Ishikawa (cell line): ENCODE results near the gene CACNA1C.

Source experiments
- EGR1 ChIP-seq: IDR thresholded peaks from 2 replicates; pipeline ENCODE4 v1.6.1; 2012
- EP300 ChIP-seq: IDR thresholded peaks from 2 replicates; pipeline ENCODE4 v1.6.1; 2012; ENCODE audit warnings: borderline replicate concordance
- FOXM1 ChIP-seq: IDR thresholded peaks from 2 replicates; pipeline ENCODE4 v1.6.1; 2012; ENCODE audit warnings: low read depth, borderline replicate concordance
- TEAD4 ChIP-seq: IDR thresholded peaks from 2 replicates; pipeline ENCODE4 v1.6.1; 2012
- YY1 ChIP-seq: IDR thresholded peaks from 2 replicates; pipeline ENCODE4 v1.6.1; 2012; ENCODE audit warnings: low read depth
- ZBTB7A ChIP-seq: IDR thresholded peaks from 2 replicates; pipeline ENCODE4 v1.6.1; 2012; ENCODE audit warnings: low read depth
- TF ChIP-seq, protein P1 (sequence below): IDR thresholded peaks from 2 replicates; pipeline ENCODE4 v1.6.1; 2012
- TF ChIP-seq, protein P2 (sequence below): IDR thresholded peaks from 2 replicates; pipeline ENCODE4 v1.6.1; 2012; ENCODE audit warnings: low read depth, mild to moderate bottlenecking
- TF ChIP-seq, protein P3 (sequence below): IDR thresholded peaks from 2 replicates; pipeline ENCODE4 v1.6.1; 2012

DNA sequence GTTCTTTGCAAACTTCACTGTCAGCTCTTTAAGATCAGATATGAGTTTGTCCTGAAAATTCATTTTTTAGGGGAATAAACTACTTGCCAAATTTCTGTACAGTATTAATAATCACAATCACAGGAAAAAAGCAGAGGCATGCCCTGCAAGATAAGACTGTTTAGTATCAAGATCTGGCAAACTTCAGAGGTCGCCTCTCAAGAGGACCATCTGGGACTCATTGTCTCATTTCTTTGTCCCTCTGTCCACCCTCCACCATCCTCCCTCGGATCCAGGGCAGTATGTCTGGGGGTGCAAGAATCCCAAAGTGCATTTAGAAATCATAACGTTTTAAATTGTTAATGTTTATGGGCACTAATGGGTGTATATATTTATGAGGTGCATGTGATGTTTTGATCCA is 509.6 kb downstream of the CACNA1C start:
- no peak for TF ChIP-seq TEAD4
- no peak for TF ChIP-seq EGR1
- no peak for TF ChIP-seq YY1
- TF ChIP-seq, protein P1, sequence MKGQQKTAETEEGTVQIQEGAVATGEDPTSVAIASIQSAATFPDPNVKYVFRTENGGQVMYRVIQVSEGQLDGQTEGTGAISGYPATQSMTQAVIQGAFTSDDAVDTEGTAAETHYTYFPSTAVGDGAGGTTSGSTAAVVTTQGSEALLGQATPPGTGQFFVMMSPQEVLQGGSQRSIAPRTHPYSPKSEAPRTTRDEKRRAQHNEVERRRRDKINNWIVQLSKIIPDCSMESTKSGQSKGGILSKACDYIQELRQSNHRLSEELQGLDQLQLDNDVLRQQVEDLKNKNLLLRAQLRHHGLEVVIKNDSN, result no peak
- no peak for TF ChIP-seq EP300
- TF ChIP-seq, protein P2, sequence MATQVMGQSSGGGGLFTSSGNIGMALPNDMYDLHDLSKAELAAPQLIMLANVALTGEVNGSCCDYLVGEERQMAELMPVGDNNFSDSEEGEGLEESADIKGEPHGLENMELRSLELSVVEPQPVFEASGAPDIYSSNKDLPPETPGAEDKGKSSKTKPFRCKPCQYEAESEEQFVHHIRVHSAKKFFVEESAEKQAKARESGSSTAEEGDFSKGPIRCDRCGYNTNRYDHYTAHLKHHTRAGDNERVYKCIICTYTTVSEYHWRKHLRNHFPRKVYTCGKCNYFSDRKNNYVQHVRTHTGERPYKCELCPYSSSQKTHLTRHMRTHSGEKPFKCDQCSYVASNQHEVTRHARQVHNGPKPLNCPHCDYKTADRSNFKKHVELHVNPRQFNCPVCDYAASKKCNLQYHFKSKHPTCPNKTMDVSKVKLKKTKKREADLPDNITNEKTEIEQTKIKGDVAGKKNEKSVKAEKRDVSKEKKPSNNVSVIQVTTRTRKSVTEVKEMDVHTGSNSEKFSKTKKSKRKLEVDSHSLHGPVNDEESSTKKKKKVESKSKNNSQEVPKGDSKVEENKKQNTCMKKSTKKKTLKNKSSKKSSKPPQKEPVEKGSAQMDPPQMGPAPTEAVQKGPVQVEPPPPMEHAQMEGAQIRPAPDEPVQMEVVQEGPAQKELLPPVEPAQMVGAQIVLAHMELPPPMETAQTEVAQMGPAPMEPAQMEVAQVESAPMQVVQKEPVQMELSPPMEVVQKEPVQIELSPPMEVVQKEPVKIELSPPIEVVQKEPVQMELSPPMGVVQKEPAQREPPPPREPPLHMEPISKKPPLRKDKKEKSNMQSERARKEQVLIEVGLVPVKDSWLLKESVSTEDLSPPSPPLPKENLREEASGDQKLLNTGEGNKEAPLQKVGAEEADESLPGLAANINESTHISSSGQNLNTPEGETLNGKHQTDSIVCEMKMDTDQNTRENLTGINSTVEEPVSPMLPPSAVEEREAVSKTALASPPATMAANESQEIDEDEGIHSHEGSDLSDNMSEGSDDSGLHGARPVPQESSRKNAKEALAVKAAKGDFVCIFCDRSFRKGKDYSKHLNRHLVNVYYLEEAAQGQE, result no peak
- no peak for TF ChIP-seq ZBTB7A
- no peak for TF ChIP-seq FOXM1
- TF ChIP-seq, protein P3, sequence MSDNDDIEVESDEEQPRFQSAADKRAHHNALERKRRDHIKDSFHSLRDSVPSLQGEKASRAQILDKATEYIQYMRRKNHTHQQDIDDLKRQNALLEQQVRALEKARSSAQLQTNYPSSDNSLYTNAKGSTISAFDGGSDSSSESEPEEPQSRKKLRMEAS, result no peak
